ENCODE data around the gene FOXM1.

FOXM1 gene

GRCh38 chr12:2844786-2845185, 32.2 kb downstream of the FOXM1 start:
- no peak overlapping the region for H3K23ac ChIP-seq (ENCODE audit: low read depth, low read length, poor library complexity)
- peaks cover 30 to 32% of the 10 kb centered on the region in 2 donors for H3K4me1 ChIP-seq (ENCODE audit: control insufficient read depth in 2 of 2, insufficient read depth in 1 of 2, low read depth in 1 of 2, low read length in 2 of 2)
- H2BK15ac ChIP-seq (ENCODE audit: low read length), result no peak overlapping the region
- no peak overlapping the region for H3K18ac ChIP-seq (ENCODE audit: low read length)
- H3K4me2 ChIP-seq (ENCODE audit: insufficient read depth, low read length, poor library complexity, severe bottlenecking), result no peak overlapping the region
- H3K9ac ChIP-seq (ENCODE audit: low read depth, low read length, poor library complexity), result no peak overlapping the region
- H3K27me3 ChIP-seq (ENCODE audit: control insufficient read depth in 3 of 3, insufficient read depth in 3 of 3, low read depth in 1 of 3, low read length in 3 of 3), result no peaks in the 10 kb centered on the region
- H3K4me3 ChIP-seq (ENCODE audit: low read length in 2 of 2), result no peak overlapping the region
- no peak overlapping the region for H2BK5ac ChIP-seq (ENCODE audit: low read length)
- H4K8ac ChIP-seq (ENCODE audit: low read depth, low read length), result no peak overlapping the region
- no peak for DNase-seq (ENCODE audit: low spot score)
- no peak overlapping the region for H4K91ac ChIP-seq (ENCODE audit: low read depth, low read length, poor library complexity)
- no peak overlapping the region for H2BK12ac ChIP-seq (ENCODE audit: low read length)
- H3K14ac ChIP-seq (ENCODE audit: low read length), result no peak overlapping the region
- H3K36me3 ChIP-seq (replicated peaks in 1 of 2; ENCODE audit: control insufficient read depth in 2 of 2, insufficient read depth in 2 of 2, low read length in 2 of 2), result no peaks in the 10 kb centered on the region
- H2BK120ac ChIP-seq (ENCODE audit: low read depth, low read length), result no peak overlapping the region
- H3K4ac ChIP-seq (ENCODE audit: low read length), result no peak overlapping the region
- H2AK5ac ChIP-seq (ENCODE audit: low read depth, low read length), result no peak overlapping the region
- H3K79me1 ChIP-seq (ENCODE audit: low read depth, low read length), result no peaks in the 10 kb centered on the region
- H3K9me3 ChIP-seq (replicated peaks in 1 of 2; ENCODE audit: control insufficient read depth in 2 of 2, insufficient read depth in 1 of 2, low read depth in 1 of 2, low read length in 2 of 2), result no peaks in the 10 kb centered on the region
- no CpG with 5 or more reads among the region's 9 CpGs for WGBS, 2 donors (ENCODE audit: extremely low coverage in 2 of 2, insufficient read length in 2 of 2, insufficient replicate concordance in 1 of 2)
- H3K27ac ChIP-seq (replicated peaks; ENCODE audit: low read length), result no peak overlapping the region
- H2AFZ ChIP-seq (ENCODE audit: low read length), result peak overlapping the region; percentile 81

GRCh38 chr12:2842948-2843347, 34.0 kb downstream of the FOXM1 start:
- H3K9ac ChIP-seq (ENCODE audit: low read depth, low read length, poor library complexity), result no peak overlapping the region
- H2AK5ac ChIP-seq (ENCODE audit: low read depth, low read length), result no peak overlapping the region
- H2BK12ac ChIP-seq (ENCODE audit: low read length), result no peak overlapping the region
- H4K8ac ChIP-seq (ENCODE audit: low read depth, low read length), result no peak overlapping the region
- no peak overlapping the region for H2BK120ac ChIP-seq (ENCODE audit: low read depth, low read length)
- no peaks in the 10 kb centered on the region for H3K36me3 ChIP-seq (replicated peaks in 1 of 2; ENCODE audit: control insufficient read depth in 2 of 2, insufficient read depth in 2 of 2, low read length in 2 of 2)
- no peak overlapping the region for H3K14ac ChIP-seq (ENCODE audit: low read length)
- H3K27me3 ChIP-seq (ENCODE audit: control insufficient read depth in 3 of 3, insufficient read depth in 3 of 3, low read depth in 1 of 3, low read length in 3 of 3), result no peaks in the 10 kb centered on the region
- H3K4me2 ChIP-seq (ENCODE audit: insufficient read depth, low read length, poor library complexity, severe bottlenecking), result no peak overlapping the region
- H3K4ac ChIP-seq (ENCODE audit: low read length), result no peak overlapping the region
- DNase-seq (ENCODE audit: low spot score), result no peak
- no peak overlapping the region for H3K4me3 ChIP-seq (ENCODE audit: low read length in 2 of 2)
- peaks cover 12 to 20% of the 10 kb centered on the region in 2 donors for H3K4me1 ChIP-seq (ENCODE audit: control insufficient read depth in 2 of 2, insufficient read depth in 1 of 2, low read depth in 1 of 2, low read length in 2 of 2)
- H2AFZ ChIP-seq (ENCODE audit: low read length), result no peak overlapping the region
- no peak overlapping the region for H3K27ac ChIP-seq (replicated peaks; ENCODE audit: low read length)
- no peak overlapping the region for H2BK5ac ChIP-seq (ENCODE audit: low read length)
- H3K18ac ChIP-seq (ENCODE audit: low read length), result no peak overlapping the region
- no peaks in the 10 kb centered on the region for H3K9me3 ChIP-seq (replicated peaks in 1 of 2; ENCODE audit: control insufficient read depth in 2 of 2, insufficient read depth in 1 of 2, low read depth in 1 of 2, low read length in 2 of 2)
- no peak overlapping the region for H4K91ac ChIP-seq (ENCODE audit: low read depth, low read length, poor library complexity)
- no peaks in the 10 kb centered on the region for H3K79me1 ChIP-seq (ENCODE audit: low read depth, low read length)
- no CpG with 5 or more reads among the region's 5 CpGs for WGBS, 2 donors (ENCODE audit: extremely low coverage in 2 of 2, insufficient read length in 2 of 2, insufficient replicate concordance in 1 of 2)
- no peak overlapping the region for H3K23ac ChIP-seq (ENCODE audit: low read depth, low read length, poor library complexity)
- H2BK15ac ChIP-seq (ENCODE audit: low read length), result no peak overlapping the region

DNA sequence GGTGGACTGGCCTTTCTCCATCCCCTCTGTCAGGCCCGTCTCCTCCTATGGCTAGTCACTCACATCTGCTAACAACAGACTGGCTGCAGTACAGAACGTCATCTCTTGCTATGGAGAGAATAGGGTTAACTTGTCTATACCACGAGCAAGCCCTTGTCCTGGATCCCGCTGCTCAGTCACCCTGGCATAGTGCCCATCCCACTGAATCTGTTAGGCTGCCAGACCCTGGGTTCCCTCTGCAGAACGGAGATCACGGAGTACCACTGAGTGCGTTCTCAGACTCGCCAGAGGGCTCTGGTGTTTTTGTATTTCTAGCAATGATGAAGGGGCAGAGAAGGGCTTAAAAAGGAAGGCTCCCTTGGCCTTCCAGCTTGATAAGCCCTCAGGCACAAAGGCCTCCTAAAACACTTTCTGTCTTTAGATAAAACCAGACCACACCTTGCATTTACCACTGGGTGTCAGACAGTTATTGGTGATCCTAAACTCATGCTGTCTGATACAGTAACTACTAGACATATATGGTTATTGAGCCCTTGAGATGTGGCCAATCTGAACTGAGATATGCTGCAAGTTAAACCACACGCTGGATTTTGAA, 35.8 kb downstream of the FOXM1 start:
- Histone ChIP-seq H3K36me3 (replicated peaks in 1 of 2; ENCODE audit: control insufficient read depth in 2 of 2, insufficient read depth in 2 of 2, low read length in 2 of 2) (peaks cover 0 to 2% of the 10 kb centered on the region in 2 donors), H3K4me3 (ENCODE audit: low read length in 2 of 2) (no peak overlapping the region), H4K8ac (ENCODE audit: low read depth, low read length) (no peak overlapping the region), H3K4me2 (ENCODE audit: insufficient read depth, low read length, poor library complexity, severe bottlenecking) (no peak overlapping the region), H3K18ac (ENCODE audit: low read length) (no peak overlapping the region), H3K4ac (ENCODE audit: low read length) (no peak overlapping the region), H3K79me1 (ENCODE audit: low read depth, low read length) (no peaks in the 10 kb centered on the region), H3K27me3 (ENCODE audit: control insufficient read depth in 3 of 3, insufficient read depth in 3 of 3, low read depth in 1 of 3, low read length in 3 of 3) (no peaks in the 10 kb centered on the region), H2BK15ac (ENCODE audit: low read length) (no peak overlapping the region), H3K27ac (replicated peaks; ENCODE audit: low read length) (no peak overlapping the region), H2BK5ac (ENCODE audit: low read length) (no peak overlapping the region), H2AK5ac (ENCODE audit: low read depth, low read length) (no peak overlapping the region), H2BK120ac (ENCODE audit: low read depth, low read length) (no peak overlapping the region), H2AFZ (ENCODE audit: low read length) (no peak overlapping the region), H3K4me1 (ENCODE audit: control insufficient read depth in 2 of 2, insufficient read depth in 1 of 2, low read depth in 1 of 2, low read length in 2 of 2) (peaks cover 10 to 15% of the 10 kb centered on the region in 2 donors), H3K9ac (ENCODE audit: low read depth, low read length, poor library complexity) (no peak overlapping the region), H3K23ac (ENCODE audit: low read depth, low read length, poor library complexity) (no peak overlapping the region), H3K14ac (ENCODE audit: low read length) (no peak overlapping the region), H2BK12ac (ENCODE audit: low read length) (no peak overlapping the region), H4K91ac (ENCODE audit: low read depth, low read length, poor library complexity) (no peak overlapping the region), H3K9me3 (replicated peaks in 1 of 2; ENCODE audit: control insufficient read depth in 2 of 2, insufficient read depth in 1 of 2, low read depth in 1 of 2, low read length in 2 of 2) (no peaks in the 10 kb centered on the region)
- DNase-seq (ENCODE audit: low spot score), result no peak
- WGBS, 2 donors (ENCODE audit: extremely low coverage in 2 of 2, insufficient read length in 2 of 2, insufficient replicate concordance in 1 of 2), result no CpG with 5 or more reads among the region's 9 CpGs

DNA sequence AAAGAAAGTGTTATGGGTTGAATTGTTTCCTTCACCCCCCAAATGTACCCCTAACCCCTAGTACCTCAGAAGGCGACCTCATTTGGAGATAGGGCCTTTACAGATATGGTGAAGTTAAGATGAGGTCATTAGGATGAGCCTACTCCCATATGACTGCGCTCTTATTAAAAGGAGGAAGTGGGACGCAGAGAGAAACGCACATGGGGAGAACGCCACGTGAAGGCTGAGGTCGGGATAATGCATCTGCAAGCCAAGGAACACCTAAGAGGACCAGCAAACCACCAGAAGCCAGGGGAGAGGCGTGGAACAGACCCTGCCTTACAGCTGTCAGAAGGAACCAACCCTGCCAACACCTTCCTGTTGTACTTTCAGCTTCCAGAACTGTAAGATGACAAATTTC, 40.4 kb downstream of the FOXM1 start:
- Histone ChIP-seq H3K36me3 (replicated peaks in 1 of 2; ENCODE audit: control insufficient read depth in 2 of 2, insufficient read depth in 2 of 2, low read length in 2 of 2) (peaks cover 0 to 6% of the 10 kb centered on the region in 2 donors), H2BK15ac (ENCODE audit: low read length) (no peak overlapping the region), H3K9me3 (replicated peaks in 1 of 2; ENCODE audit: control insufficient read depth in 2 of 2, insufficient read depth in 1 of 2, low read depth in 1 of 2, low read length in 2 of 2) (no peaks in the 10 kb centered on the region), H2BK120ac (ENCODE audit: low read depth, low read length) (no peak overlapping the region), H4K91ac (ENCODE audit: low read depth, low read length, poor library complexity) (no peak overlapping the region), H3K27ac (replicated peaks; ENCODE audit: low read length) (no peak overlapping the region), H2AFZ (ENCODE audit: low read length) (no peak overlapping the region), H4K8ac (ENCODE audit: low read depth, low read length) (no peak overlapping the region), H3K9ac (ENCODE audit: low read depth, low read length, poor library complexity) (no peak overlapping the region), H2BK12ac (ENCODE audit: low read length) (no peak overlapping the region), H3K4me3 (ENCODE audit: low read length in 2 of 2) (no peak overlapping the region), H3K18ac (ENCODE audit: low read length) (no peak overlapping the region), H3K27me3 (ENCODE audit: control insufficient read depth in 3 of 3, insufficient read depth in 3 of 3, low read depth in 1 of 3, low read length in 3 of 3) (no peaks in the 10 kb centered on the region), H3K23ac (ENCODE audit: low read depth, low read length, poor library complexity) (no peak overlapping the region), H2AK5ac (ENCODE audit: low read depth, low read length) (no peak overlapping the region), H3K79me1 (ENCODE audit: low read depth, low read length) (no peaks in the 10 kb centered on the region), H3K4me1 (ENCODE audit: control insufficient read depth in 2 of 2, insufficient read depth in 1 of 2, low read depth in 1 of 2, low read length in 2 of 2) (peaks cover 9 to 21% of the 10 kb centered on the region in 2 donors), H3K14ac (ENCODE audit: low read length) (no peak overlapping the region), H3K4me2 (ENCODE audit: insufficient read depth, low read length, poor library complexity, severe bottlenecking) (no peak overlapping the region), H2BK5ac (ENCODE audit: low read length) (no peak overlapping the region), H3K4ac (ENCODE audit: low read length) (no peak overlapping the region)
- no peak for DNase-seq (ENCODE audit: low spot score)
- no CpG with 5 or more reads among the region's 8 CpGs for WGBS, 2 donors (ENCODE audit: extremely low coverage in 2 of 2, insufficient read length in 2 of 2, insufficient replicate concordance in 1 of 2)

Data from neuronal stem cell (in vitro differentiated cells).